GM03348 (cell line): ENCODE measurements around the gene RIC1.
"Not testable (repeated sequence)": the region's sequence is repeated elsewhere in the genome, so short reads cannot be mapped to it uniquely, and the experiment has no call there.

Source experiments
- DNase-seq: peaks from one replicate; pipeline ENCODE4 v3.0.0; 2012; ENCODE audit warnings: low spot score

Gene RIC1

GRCh38 chr9:5787759-5788302 lies 158.9 kb downstream of the RIC1 start:
- no peak for DNase-seq

GRCh38 chr9:5789489-5789888 lies 160.6 kb downstream of the RIC1 start:
- no peak for DNase-seq

GRCh38 chr9:5790923-5791322 lies 162.0 kb downstream of the RIC1 start:
- DNase-seq, result no peak

GRCh38 chr9:5791870-5792269 lies 163.0 kb downstream of the RIC1 start:
- no peak for DNase-seq

- DNase-seq, result no peak
These were observed 164.9 kb downstream of the RIC1 start for GRCh38 chr9:5793812-5794211.

- DNase-seq, result no peak
These were observed 167.4 kb downstream of the RIC1 start for GRCh38 chr9:5796298-5796697.

- no peak for DNase-seq
These were observed 169.7 kb downstream of the RIC1 start for GRCh38 chr9:5798581-5798980.

- peak; percentile 64 for DNase-seq
These were observed 170.4 kb downstream of the RIC1 start for GRCh38 chr9:5799314-5799713.

- not testable (repeated sequence) for DNase-seq
These were observed 171.5 kb downstream of the RIC1 start for GRCh38 chr9:5800378-5800777.

- no peak for DNase-seq
These were observed 172.2 kb downstream of the RIC1 start for GRCh38 chr9:5800969-5801738.

GRCh38 chr9:5801739-5802113 lies 172.8 kb downstream of the RIC1 start:
- no peak for DNase-seq

- DNase-seq, result no peak
These were observed 176.6 kb downstream of the RIC1 start for GRCh38 chr9:5805478-5805877.

GRCh38 chr9:5811751-5812150 lies 182.8 kb downstream of the RIC1 start:
- DNase-seq, result no peak

GRCh38 chr9:5813824-5814223 lies 184.9 kb downstream of the RIC1 start:
- DNase-seq, result no peak

GRCh38 chr9:5815461-5815860 lies 186.6 kb downstream of the RIC1 start:
- no peak for DNase-seq

- peak; percentile 26 for DNase-seq
These were observed 189.0 kb downstream of the RIC1 start for GRCh38 chr9:5817862-5818261.

GRCh38 chr9:5818424-5819142 lies 189.7 kb downstream of the RIC1 start:
- DNase-seq, result no peak

- no peak for DNase-seq
These were observed 190.3 kb downstream of the RIC1 start for GRCh38 chr9:5819174-5819573.

- DNase-seq, result no peak
These were observed 191.5 kb downstream of the RIC1 start for GRCh38 chr9:5820425-5820824.

- no peak for DNase-seq
These were observed 196.3 kb downstream of the RIC1 start for GRCh38 chr9:5825223-5825622.
